A673 (cell line): Measurements from ENCODE around the gene CNPY3.

Experiments used
- CTCF ChIP-seq: fragments of 300-800, 200-600 bp; sonication (generic); conservative IDR thresholded peaks from 2 replicates; pipeline ENCODE4 v1.5.1; 2017; ENCODE audit warnings: low read depth, mild to moderate bottlenecking, antibody characterized with exemption, low read length, moderate library complexity, mixed read lengths
- EZH2 ChIP-seq: fragments of 200-600 bp; sonication (generic); IDR thresholded peaks from 2 replicates; pipeline ENCODE4 v1.6.1; 2017; ENCODE audit warnings: borderline replicate concordance, low read depth, mild to moderate bottlenecking, mixed read lengths, antibody characterized with exemption, low read length; ENCODE audit not compliant: poor library complexity, severe bottlenecking

GRCh38 chr6:42929821-42930360, 611 bp downstream of the CNPY3 start:
- TF ChIP-seq CTCF (no peak), EZH2 (no peak)
